HG02678 (cell line): ENCODE data around the gene NUMBL.
"Not testable (repeated sequence)": the region's sequence is repeated elsewhere in the genome, so short reads cannot be mapped to it uniquely, and the experiment has no call there.

Experiments
- ATAC-seq: cut with Tn5 transposase; IDR thresholded peaks from one replicate; pipeline ENCODE4 v1.9.1; 2021; ENCODE audit warnings: mild to moderate bottlenecking, moderate library complexity; ENCODE audit not compliant: unreplicated experiment

NUMBL gene

DNA sequence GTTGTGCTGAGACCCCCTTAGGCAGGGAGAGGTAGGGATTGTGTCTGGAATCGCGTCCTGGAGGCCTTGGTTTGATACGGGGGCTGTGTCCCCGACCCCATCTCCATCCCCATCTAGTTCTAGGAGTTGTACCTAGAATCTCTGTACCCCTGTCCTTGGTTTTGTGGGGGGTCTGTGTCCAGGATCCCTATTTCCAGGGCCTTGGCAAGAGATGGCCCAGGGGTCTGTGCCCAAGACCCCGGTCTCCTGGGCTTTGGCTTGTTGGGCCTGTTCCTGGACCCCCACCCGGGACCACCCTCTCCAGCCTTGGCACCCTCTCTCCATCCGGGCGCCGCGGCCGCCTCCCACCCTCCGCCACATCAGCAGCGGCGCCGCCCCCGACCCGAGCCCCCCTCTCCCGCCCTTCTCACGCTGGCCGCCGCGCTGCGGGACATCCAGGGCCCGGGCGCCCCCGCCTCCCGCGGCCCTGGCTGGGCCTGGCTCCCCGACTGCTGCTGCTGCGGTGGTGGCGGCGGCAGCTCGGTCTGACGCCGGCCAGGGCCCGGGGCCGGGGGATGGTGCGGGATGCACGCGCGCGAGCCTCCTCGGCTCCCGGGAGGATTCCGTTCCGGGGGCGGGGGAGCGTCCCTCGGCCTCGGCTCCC lies at the start of gene NUMBL:
NUMBL (minus strand) TSS at position 602 of the 643 bp plus-strand sequence; CDS start at position 434, 168 bp downstream.
- ATAC-seq: no peak

DNA sequence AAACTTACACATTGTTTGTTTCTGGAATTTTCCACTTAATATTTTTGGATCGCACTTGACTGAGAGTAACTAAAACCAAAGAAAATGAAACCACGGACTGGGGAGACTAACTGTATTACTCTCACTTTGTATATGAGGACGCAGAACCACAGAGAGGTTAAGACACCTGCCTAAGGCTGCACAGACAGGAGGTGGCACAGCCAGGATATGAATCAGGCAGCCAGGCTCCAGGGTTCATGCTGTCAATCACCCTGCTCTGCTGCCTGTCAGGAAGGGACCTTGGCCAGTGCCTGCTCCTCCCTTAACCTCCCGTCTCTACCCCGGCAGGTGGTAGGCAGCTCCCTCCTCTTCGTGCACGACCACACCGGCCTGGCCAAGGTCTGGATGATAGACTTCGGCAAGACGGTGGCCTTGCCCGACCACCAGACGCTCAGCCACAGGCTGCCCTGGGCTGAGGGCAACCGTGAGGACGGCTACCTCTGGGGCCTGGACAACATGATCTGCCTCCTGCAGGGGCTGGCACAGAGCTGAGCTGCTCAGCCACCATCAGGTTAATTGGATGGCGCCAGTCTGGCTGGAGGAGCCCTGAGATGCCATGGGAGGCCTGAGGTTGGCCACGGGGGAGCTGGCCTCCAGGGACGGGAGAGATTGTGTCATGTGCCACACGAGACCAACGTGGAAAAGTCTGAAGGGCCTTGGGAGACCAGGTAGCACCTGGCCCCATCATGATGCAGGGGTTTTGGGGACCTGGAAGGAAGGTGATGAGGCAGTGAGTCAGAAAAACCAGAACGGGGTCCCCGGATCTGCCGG lies 48.8 kb upstream of the NUMBL start:
- no peak for ATAC-seq

DNA sequence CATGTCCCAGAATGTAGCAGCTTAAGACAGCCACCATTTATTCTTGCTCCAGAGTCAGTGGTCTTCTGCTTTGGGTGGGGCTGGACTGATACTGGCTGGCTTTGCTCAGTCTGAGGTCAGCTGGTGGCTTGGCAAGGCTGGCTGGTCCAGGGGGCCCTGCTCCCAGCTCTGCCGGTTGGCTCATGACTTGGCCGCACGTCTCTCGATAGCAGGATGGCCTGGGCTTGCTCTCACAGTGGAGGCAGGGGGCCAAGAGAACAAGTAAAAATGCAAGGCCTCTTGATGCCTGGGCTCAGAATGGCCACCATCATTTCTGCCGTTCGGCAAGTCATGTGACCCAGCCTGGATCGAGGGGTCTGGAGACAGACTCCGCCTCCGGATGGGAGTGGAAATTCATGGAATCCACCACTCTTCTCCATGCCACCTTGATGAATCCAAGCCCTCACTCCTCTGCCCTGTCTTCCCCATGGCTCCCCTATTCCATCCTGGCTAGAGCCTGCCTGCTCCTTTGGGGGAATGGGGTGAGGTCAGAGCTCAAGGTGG lies 46.7 kb upstream of the NUMBL start:
- ATAC-seq: no peak

DNA sequence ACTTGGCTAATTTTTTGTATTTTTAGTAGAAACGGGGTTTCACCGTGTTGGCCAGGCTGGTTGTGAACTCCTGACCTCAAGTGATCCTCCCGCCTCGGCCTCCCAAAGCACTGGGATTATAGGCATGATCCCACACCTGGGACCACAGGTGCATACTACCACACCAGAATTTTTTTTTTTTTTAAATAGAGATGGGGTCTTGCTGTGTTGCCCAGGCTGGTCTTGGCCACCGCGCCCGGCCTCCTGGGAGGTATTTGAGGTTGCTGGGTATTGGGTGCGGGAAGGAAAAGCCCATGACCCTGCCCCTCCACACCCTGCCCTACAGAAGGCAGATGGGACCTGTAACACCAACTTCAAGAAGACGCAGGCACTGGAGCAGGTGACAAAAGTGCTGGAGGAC lies 46.2 kb upstream of the NUMBL start:
- no peak for ATAC-seq

DNA sequence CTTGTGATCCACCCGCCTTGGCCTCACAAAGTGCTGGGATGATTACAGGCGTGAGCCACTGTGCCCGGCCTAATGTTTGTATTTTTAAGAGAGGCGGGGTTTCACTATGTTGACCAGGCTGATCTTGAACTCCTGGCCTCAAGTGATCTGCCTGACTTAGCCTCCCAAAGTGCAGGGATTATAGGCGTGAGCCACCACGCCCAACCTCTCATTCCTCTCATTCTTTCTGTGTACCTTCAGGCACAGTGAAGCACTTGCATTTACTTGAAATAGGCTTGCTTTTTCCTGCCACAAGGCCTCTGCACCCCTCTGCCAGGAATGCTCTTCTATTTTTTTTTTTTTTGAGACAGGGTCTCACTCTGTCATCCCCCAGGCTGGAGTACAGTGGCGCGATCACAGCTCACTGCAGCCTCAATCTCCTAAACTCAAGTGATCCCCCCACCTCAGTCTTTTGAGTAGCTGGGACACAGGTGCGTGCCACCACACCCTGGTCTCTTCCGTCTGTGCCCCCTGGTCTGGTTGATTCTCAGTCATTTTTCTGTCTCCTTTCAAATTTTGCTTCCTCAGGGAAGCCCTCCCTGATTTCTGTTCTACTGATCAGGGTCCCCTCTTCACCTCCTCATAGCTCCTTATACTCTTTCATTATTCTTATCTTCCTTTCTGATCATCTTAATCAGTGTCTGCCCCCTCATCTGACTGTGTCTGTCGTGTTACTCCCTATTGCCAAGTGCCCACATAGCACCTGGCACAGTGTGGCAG lies 44.7 kb upstream of the NUMBL start:
- ATAC-seq: no peak

DNA sequence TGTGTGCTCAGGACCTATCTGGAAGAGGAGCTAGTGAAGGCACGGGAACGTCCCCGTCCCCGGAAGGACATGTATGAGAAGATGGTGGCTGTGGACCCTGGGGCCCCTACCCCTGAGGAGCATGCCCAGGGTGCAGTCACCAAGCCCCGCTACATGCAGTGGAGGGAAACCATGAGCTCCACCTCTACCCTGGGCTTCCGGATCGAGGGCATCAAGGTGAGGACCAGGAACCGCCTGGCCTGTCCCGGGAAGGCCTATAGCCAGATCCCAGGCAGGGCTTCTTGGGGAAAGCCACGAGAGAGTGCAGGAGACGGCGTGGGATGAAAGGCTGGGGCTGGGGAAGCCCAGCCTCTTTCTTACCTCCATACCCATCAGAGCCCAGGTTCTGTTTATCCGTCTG lies 42.7 kb upstream of the NUMBL start:
- ATAC-seq: no peak

DNA sequence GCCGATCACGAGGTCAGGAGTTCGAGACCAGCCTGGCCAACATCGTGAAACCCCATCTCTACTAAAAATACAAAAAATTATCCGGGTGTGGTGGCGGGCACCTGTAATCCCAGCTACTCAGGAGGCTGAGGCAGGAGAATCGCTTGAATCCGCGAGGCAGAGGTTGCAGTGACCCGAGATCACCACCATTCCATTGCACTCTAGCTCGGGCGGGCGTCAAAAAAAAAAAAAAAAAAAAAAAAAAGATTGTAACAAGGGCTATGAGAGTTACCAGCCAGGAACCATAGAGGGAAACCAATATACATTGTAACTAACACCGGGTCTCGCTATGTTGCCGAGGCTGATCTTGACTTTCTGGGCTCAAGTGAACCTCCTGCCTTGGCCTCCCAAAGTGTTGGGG lies 41.9 kb upstream of the NUMBL start:
- not testable (repeated sequence) for ATAC-seq

DNA sequence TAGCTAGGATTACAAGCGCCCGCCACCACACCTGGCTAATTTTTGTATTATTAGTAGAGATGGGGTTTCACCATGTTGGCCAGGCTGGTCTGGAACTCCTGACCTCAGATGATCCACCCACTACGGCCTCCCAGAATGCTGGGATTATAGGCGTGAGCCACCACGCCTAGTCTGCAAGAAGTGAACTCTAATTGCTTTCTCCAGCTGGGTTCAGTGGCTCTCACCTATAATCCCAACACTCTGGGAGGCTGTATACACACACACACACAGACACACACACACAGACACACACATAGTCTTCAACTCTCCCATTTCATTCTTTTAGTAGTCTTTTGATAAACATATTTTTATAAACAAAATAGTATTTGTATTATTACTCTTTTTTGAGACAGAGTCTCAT lies 39.6 kb upstream of the NUMBL start:
- ATAC-seq: not testable (repeated sequence)

DNA sequence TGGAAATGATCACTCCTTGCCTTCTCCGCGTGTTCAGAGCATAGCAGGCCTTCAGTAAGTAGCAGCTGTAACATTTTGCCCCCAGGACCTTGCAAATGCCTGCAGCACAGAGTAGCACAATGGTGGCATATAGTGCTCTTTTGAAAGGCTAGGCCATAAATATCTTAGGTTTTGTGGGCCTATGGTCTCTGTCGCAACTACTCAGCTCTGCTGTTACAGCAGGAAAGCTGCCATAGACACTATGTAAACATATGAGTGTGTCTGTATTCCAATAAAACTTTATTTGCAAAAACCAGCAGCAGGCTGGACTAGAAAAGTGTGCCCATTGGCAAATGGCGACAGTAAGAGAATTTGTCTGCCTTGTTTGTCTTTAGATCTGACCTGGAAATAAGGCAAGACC lies 35.8 kb upstream of the NUMBL start:
- ATAC-seq: no peak

DNA sequence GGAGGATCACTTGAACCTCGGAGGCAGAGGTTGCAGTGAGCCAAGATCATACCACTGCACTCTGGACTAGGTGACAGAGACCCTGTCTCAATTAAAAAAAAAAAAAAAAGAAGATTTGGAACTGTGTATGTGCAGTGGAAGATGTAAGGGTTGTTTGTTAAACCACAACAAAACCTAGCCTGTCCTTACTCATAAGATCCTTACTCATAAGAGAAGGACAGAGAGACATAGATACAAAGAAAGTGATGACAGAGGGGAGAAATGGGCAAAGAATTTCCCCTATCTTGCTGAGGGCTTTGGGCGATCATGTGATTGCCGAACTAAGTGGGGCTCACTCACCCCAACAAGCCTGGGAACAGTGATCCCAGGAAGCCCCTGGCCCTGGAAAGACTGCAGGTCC lies 34.4 kb upstream of the NUMBL start:
- ATAC-seq: no peak

DNA sequence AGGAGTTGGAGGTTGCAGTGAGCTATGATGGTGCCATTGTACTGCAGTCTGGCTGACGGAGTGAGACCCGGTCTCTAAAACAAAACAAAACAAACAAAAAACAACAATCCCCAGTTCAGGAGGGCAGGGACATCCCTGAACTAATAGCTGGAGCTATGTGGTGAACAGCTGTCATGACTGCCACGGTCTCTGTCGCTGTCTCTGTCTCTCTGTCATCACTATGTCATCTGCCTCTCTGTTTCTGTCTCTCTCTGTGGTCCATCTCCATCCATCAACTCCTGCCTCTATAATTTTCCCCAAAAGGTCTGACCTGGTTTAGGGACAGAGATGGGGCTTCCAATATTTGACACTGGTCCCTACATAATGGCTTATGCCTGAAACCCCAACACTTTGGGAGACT lies 33.9 kb upstream of the NUMBL start:
- no peak for ATAC-seq

DNA sequence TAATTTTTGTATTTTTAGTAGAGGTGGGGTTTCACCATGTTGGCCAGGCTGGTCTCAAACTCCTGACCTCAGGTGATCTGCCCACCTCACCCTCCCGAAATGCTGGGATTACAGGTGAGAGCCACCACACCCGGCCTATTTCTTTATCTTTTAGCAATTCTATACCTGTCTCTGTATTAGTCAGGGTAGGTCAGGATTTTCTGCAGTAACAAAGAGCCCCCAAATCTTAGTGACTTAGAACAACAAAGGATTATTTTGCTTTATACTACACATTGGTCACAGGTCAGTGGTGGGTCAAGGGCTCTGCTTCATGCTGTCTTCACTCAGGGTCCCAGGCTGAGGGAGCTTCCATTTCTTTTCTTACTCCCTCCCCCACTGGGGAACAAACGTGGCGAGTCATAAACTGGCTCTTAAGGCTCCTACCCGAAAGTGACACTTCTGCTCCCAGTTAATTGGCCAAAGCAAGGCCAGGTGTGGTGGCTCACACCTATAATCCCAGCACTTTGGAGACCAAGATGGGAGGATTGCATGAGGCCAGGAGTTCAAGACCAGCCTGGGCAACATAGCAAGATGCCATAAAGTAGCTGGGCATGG lies 33.3 kb upstream of the NUMBL start:
- ATAC-seq: no peak

DNA sequence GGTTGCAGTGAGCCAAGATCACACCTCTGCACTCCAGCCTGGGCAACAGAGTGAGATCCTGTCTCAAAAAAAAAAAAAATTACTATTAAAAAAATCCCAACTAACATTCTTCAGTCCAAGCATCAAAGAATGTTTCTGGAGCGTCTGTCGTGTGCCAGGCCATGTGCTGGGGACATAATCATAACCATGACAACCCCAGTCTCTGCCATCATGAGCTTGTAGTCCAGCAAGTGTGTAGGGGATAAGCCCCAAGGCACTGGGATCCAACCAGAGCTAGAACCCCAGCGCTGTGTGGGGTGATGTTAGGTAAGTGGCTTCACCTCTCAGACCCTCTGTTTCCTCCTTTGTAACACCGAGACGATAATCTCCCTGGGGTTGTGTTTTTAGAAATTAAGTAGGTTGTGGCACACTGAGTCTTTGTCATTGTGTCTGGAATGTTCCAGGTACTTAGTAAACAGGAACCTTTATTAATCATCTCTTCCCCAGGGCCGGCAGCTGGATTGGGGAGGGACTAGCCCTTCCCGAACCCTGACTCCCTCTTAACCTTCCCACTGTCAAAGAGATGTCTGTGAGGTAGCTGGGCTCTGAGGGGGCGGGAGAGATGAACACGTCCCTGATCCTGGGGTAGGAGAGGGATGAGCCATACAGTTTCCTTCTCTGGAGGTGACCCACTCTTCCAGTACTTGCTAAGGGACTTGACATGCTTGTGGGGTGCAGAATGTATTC lies 31.6 kb upstream of the NUMBL start:
- no peak for ATAC-seq

DNA sequence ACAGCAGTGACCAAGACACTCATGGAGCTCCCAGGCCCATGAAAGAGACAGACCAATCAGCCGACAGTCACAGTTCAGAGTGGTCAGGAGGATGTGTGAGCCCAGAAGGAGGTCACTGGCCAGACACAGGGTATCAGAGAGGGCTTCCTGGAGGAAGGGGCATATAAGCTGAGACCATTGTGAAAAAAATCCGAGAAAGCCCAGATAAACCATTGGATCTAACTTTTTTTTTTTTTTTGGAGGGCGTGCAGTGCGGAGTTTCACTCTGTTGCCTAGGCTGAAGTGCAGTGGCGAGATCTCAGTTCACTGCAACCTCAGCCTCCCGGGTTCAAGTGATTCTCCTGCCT lies 30.7 kb upstream of the NUMBL start:
- ATAC-seq: no peak

DNA sequence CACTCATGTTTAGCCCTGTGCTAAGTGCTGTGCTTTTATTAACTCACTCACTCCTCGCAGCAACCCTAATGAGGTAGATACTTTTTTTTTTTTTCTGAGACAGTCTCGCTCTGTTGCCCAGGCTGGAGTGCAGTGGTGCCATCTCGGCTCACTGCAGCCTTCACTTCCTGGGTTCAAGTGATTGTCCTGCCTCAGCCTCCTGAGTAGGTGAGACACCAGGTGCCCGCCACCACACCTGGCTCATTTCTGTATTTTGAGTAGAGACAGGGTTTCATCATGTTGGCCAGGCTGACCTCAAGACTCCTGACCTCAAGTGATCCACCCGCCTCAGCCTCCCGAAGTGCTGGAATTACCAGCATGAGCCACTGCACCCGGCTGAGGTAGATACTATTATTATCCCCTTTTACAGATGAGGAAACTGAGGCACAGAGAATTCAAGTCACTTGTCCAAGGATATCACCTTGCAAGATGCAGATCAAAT lies 29.0 kb upstream of the NUMBL start:
- no peak for ATAC-seq

DNA sequence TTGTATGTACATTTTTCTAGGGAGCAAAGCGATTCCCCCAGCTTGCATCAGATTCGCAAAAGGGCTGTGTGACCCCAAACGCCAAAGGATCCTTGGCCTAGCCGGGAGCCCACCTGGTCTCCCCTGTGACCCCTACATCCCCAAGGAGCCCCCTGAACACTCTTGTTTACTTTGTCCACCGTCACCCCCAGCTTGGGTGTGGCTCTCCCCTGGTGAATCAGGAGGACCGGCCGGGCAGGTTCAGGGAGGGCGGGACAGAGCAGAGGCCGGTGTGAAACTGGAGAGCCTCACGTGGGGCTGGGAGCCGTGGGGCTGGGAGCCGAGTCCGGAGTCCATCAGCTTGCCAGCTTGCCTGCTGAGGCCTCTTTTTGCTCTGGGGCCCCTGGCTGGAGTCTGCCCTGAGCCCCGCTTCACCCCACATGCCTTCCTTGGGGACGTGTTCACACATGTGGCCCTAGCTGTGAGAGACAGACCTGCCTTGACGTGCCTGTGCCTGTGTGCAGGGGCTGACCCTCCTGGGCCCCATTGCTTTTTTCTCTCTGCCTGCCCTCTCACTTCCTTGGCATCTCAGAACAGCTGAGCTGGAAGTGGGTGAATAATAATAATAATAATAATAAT lies 28.4 kb upstream of the NUMBL start:
- no peak for ATAC-seq

DNA sequence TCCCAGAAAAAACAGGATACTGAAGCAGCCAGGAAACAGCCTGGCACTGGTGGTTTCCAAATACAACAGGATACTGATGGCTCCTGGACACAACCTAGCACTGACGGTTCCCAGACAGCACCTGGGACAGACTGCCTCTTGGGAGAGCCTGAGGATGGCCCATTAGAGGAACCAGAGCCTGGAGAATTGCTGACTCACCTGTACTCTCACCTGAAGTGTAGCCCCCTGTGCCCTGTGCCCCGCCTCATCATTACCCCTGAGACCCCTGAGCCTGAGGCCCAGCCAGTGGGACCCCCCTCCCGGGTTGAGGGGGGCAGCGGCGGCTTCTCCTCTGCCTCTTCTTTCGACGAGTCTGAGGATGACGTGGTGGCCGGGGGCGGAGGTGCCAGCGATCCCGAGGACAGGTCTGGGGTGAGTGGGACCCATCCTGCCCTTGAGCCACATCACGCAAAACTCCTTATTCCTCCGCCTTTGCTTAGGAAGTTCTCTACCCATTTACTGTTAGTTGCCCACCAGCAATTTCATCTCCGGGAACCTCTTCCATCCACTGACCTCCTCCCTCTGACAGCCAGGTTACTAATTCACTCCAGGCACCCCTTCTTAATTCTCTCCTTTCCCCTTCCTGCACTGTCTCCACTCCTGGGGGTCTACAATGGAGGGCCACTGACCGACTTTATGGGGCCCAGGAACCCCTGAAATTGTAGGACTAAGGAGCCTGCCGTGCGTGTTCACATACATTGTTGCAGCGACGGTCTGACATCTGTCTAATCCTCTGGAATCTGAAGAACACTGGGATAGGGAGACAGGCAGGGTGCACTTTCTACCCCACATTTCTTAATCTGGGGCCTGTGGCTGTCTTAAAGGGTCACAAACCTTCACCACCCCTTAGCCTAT lies 27.7 kb upstream of the NUMBL start:
- no peak for ATAC-seq

DNA sequence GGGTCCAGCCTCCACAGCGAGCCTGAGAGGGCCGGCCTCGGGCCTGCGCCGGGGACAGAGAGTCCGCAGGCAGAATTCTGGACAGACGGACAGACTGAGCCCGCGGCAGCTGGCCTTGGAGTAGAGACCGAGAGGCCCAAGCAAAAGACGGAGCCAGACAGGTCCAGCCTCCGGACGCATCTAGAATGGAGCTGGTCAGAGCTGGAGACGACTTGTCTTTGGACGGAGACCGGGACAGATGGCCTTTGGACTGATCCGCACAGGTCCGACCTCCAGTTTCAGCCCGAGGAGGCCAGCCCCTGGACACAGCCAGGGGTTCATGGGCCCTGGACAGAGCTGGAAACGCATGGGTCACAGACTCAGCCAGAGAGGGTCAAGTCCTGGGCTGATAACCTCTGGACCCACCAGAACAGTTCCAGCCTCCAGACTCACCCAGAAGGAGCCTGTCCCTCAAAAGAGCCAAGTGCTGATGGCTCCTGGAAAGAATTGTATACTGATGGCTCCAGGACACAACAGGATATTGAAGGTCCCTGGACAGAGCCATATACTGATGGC lies 27.0 kb upstream of the NUMBL start:
- ATAC-seq: no peak
